H1 (cell line): ENCODE measurements around the gene ECE2. TPM values are rescaled to one million over a fixed set of nuclear protein-coding genes. Genes with fewer than 3 reads are reported as not detected.

Experiments used
- CTCF ChIA-PET: fragments of 300-600 bp; sonication (Branson Sonifier 250); formaldehyde crosslinking; loops from one replicate; lab custom pipeline; 2021; ENCODE audit not compliant: partially characterized antibody; lab: Charles Lee
- POLR2A ChIA-PET: fragments of 300-600 bp; sonication (Branson Sonifier 250); formaldehyde crosslinking; loops from one replicate; lab custom pipeline; 2021; ENCODE audit warnings: inconsistent platforms; ENCODE audit not compliant: partially characterized antibody; lab: Charles Lee
- DNase-seq, 2 experiments: peaks; one replicate each; pipeline versions ENCODE4 v3.0.0 to v3.0.0-alpha.2; 2010 to 2022; ENCODE audit warnings: low spot score in 2 of 2, low read depth in 1 of 2, mixed read lengths in 1 of 2
- FAIRE-seq: peaks from 2 replicates; lab custom pipeline; 2011; peaks lifted over from hg19 to GRCh38; lab: Jason Lieb, UNC
- H2AFZ ChIP-seq: 2 replicates; pipeline ENCODE4 v1.8.1; 2012; ENCODE audit warnings: low read length, inconsistent platforms
- H2AK5ac ChIP-seq: 2 replicates; pipeline ENCODE4 v1.6.1; 2013; ENCODE audit warnings: low read depth, low read length
- H2BK120ac ChIP-seq: replicated peaks from 2 replicates; pipeline ENCODE3; 2013; ENCODE audit warnings: low read depth, low read length, inconsistent platforms
- H2BK12ac ChIP-seq: 2 replicates; pipeline ENCODE4 v1.6.1; 2013; ENCODE audit warnings: low read depth, low read length
- H2BK15ac ChIP-seq: 2 replicates; pipeline ENCODE4 v1.6.1; 2013; ENCODE audit warnings: low read length
- H2BK20ac ChIP-seq: 2 replicates; pipeline ENCODE4 v1.6.1; 2013; ENCODE audit warnings: low read length
- H2BK5ac ChIP-seq: 2 replicates; pipeline ENCODE4 v1.6.1; 2013; ENCODE audit warnings: low read depth, low read length
- H3K14ac ChIP-seq: 2 replicates; pipeline ENCODE4 v1.6.1; 2013; ENCODE audit warnings: inconsistent platforms; ENCODE audit not compliant: insufficient read length
- H3K18ac ChIP-seq: 2 replicates; pipeline ENCODE4 v1.6.1; 2013; ENCODE audit warnings: low read length; ENCODE audit errors: extremely low read depth
- H3K23ac ChIP-seq: 2 replicates; pipeline ENCODE4 v1.6.1; 2013; ENCODE audit warnings: inconsistent platforms; ENCODE audit not compliant: insufficient read length
- H3K23me2 ChIP-seq: 2 replicates; pipeline ENCODE4 v1.6.1; 2013; ENCODE audit warnings: low read depth, low read length
- H3K27ac ChIP-seq: 2 replicates; pipeline ENCODE4 v1.6.1; 2011; ENCODE audit warnings: low read depth, low read length, inconsistent platforms
- H3K27me3 ChIP-seq, 4 experiments: replicated peaks in 1 of 4; 1 replicate in 1 of 4; 2 replicates in 3 of 4; pipeline versions ENCODE4 v1.6.1 to v1.8.1; 2011 to 2013; ENCODE audit warnings: low read length in 3 of 4, mild to moderate bottlenecking in 3 of 4, inconsistent platforms in 2 of 4, mixed read lengths in 2 of 4, moderate library complexity in 1 of 4; ENCODE audit not compliant: control insufficient read depth in 3 of 4, insufficient read depth in 3 of 4; ENCODE audit errors: extremely low read depth in 1 of 4
- H3K36me3 ChIP-seq, 4 experiments: 2 replicates each; pipeline versions ENCODE4 v1.6.1 to v1.8.1; 2011 to 2013; ENCODE audit warnings: mild to moderate bottlenecking in 4 of 4, low read length in 3 of 4, moderate library complexity in 2 of 4, control low read depth in 1 of 4, inconsistent platforms in 1 of 4; ENCODE audit not compliant: insufficient read depth in 4 of 4, control insufficient read depth in 2 of 4
- H3K4ac ChIP-seq: replicated peaks from 2 replicates; pipeline ENCODE3; 2013; ENCODE audit warnings: low read length, low read depth, mixed read lengths, inconsistent platforms; ENCODE audit not compliant: insufficient read length
- H3K4me1 ChIP-seq, 4 experiments: replicated peaks in 1 of 4; 1 replicate in 1 of 4; 2 replicates in 3 of 4; pipeline versions ENCODE4 v1.6.1 to v1.8.1; 2011 to 2013; ENCODE audit warnings: low read length in 3 of 4, inconsistent platforms in 2 of 4, mixed read lengths in 1 of 4; ENCODE audit not compliant: insufficient read depth in 4 of 4, control insufficient read depth in 3 of 4
- H3K4me2 ChIP-seq, 2 experiments: 2 replicates each; pipeline versions ENCODE4 v1.6.1 to v1.8.1; 2011 to 2013; ENCODE audit warnings: low read depth in 2 of 2, low read length in 2 of 2, control low read depth in 1 of 2, inconsistent platforms in 1 of 2, mild to moderate bottlenecking in 1 of 2; ENCODE audit not compliant: insufficient read depth in 1 of 2
- H3K4me3 ChIP-seq, 4 experiments: fragments of 200-600, 300-600 bp in 1 of 4; sonication (generic), shearing (Covaris generic), sonication (Bioruptor Twin) in 1 of 4; 2 replicates each; pipeline versions ENCODE4 v1.5.1 to v1.8.1; 2011 to 2016; ENCODE audit warnings: low read length in 4 of 4, low read depth in 3 of 4, control low read depth in 2 of 4, inconsistent platforms in 2 of 4, mild to moderate bottlenecking in 2 of 4, mixed read lengths in 1 of 4, moderate library complexity in 1 of 4; ENCODE audit not compliant: insufficient read depth in 2 of 4; ENCODE audit errors: extremely low read depth in 1 of 4
- H3K56ac ChIP-seq: replicated peaks from 2 replicates; pipeline ENCODE3; 2013; ENCODE audit warnings: low read depth, mild to moderate bottlenecking, mixed read lengths, low read length, inconsistent platforms; ENCODE audit not compliant: insufficient read length
- H3K79me1 ChIP-seq: 2 replicates; pipeline ENCODE4 v1.6.1; 2013; ENCODE audit warnings: low read depth, low read length, control low read depth
- H3K79me2 ChIP-seq, 2 experiments: 2 replicates each; pipeline versions ENCODE4 v1.6.1 to v1.8.1; 2012 to 2013; ENCODE audit warnings: low read length in 2 of 2, mild to moderate bottlenecking in 2 of 2, inconsistent platforms in 1 of 2; ENCODE audit not compliant: insufficient read depth in 2 of 2, control insufficient read depth in 1 of 2
- H3K9ac ChIP-seq, 4 experiments: replicated peaks in 1 of 4; 1 replicate in 1 of 4; 2 replicates in 3 of 4; pipeline versions ENCODE4 v1.6.1 to v1.8.1; 2011 to 2013; ENCODE audit warnings: low read depth in 3 of 4, low read length in 3 of 4, control low read depth in 2 of 4, mild to moderate bottlenecking in 2 of 4, moderate library complexity in 2 of 4, inconsistent platforms in 1 of 4; ENCODE audit errors: extremely low read depth in 1 of 4
- H3K9me3 ChIP-seq, 2 experiments: 2 replicates each; pipeline versions ENCODE4 v1.6.1 to v1.8.1; 2012 to 2013; ENCODE audit warnings: mild to moderate bottlenecking in 2 of 2, moderate library complexity in 2 of 2, control low read depth in 1 of 2, inconsistent platforms in 1 of 2, low read depth in 1 of 2, low read length in 1 of 2, mixed read lengths in 1 of 2; ENCODE audit not compliant: insufficient read depth in 2 of 2
- H4K20me1 ChIP-seq, 2 experiments: replicated peaks in 1 of 2; 2 replicates each; pipeline versions ENCODE3 to v1.8.1; 2011 to 2013; ENCODE audit warnings: inconsistent platforms in 2 of 2, low read length in 2 of 2, mild to moderate bottlenecking in 1 of 2; ENCODE audit not compliant: insufficient read depth in 2 of 2, control insufficient read depth in 1 of 2
- H4K5ac ChIP-seq: 2 replicates; pipeline ENCODE4 v1.6.1; 2013; ENCODE audit warnings: low read length, low read depth, mixed read lengths, inconsistent platforms; ENCODE audit not compliant: insufficient read length
- H4K8ac ChIP-seq: 2 replicates; pipeline ENCODE4 v1.8.0; 2013; ENCODE audit warnings: mild to moderate bottlenecking, moderate library complexity, low read length, inconsistent platforms; ENCODE audit not compliant: insufficient read depth; ENCODE audit errors: extremely low read depth
- H4K91ac ChIP-seq: replicated peaks from 2 replicates; pipeline ENCODE3; 2013; ENCODE audit warnings: low read length, mixed read lengths, inconsistent platforms; ENCODE audit not compliant: insufficient read length
- CREB1 ChIP-seq: IDR thresholded peaks from 2 replicates; pipeline ENCODE4 v1.6.1; 2012; ENCODE audit warnings: inconsistent platforms
- HDAC2 ChIP-seq, 2 experiments: fragments of 300-600 bp in 1 of 2; sonication (generic) in 1 of 2; IDR thresholded peaks; 2 replicates each; pipeline ENCODE4 v1.6.1; 2011 to 2012; ENCODE audit warnings: low read depth in 2 of 2, low read length in 2 of 2, mild to moderate bottlenecking in 2 of 2, moderate library complexity in 2 of 2, borderline replicate concordance in 1 of 2, inconsistent platforms in 1 of 2
- JUND ChIP-seq: IDR thresholded peaks from 2 replicates; pipeline ENCODE4 v1.6.1; 2011; ENCODE audit warnings: mild to moderate bottlenecking, improper control_type of control experiment, low read length
- KDM1A ChIP-seq: fragments of 200-600, 300-600 bp; sonication (generic); IDR thresholded peaks from 2 replicates; pipeline ENCODE4 v1.7.1; 2016; ENCODE audit warnings: mild to moderate bottlenecking, low read length, borderline replicate concordance
- MAFK ChIP-seq: IDR thresholded peaks from 2 replicates; pipeline ENCODE4 v1.6.1; 2012; ENCODE audit warnings: low read depth, mild to moderate bottlenecking, improper control_type of control experiment, low read length
- SRF ChIP-seq: IDR thresholded peaks from 2 replicates; pipeline ENCODE4 v1.6.1; 2011; ENCODE audit warnings: mild to moderate bottlenecking, low read depth, low read length, moderate library complexity
- TBP ChIP-seq: IDR thresholded peaks from 2 replicates; pipeline ENCODE4 v1.6.1; 2011; ENCODE audit warnings: low read depth, low read length, improper control_type of control experiment
- WGBS, 2 experiments: shearing (Covaris generic) in 1 of 2; methylation state at CpG; one replicate each; pipeline versions ENCODE4 v1.1.6 to v1.1.7; 2013 to 2015; ENCODE audit warnings: low lambda C conversion rate in 2 of 2, mixed read lengths in 2 of 2, inconsistent platforms in 1 of 2, low coverage in 1 of 2, missing lambda C conversion rate in 1 of 2; ENCODE audit not compliant: insufficient replicate concordance in 2 of 2, insufficient coverage in 1 of 2, insufficient read length in 1 of 2; ENCODE audit errors: extremely low coverage in 1 of 2, missing lambda C conversion rate in 1 of 2; 5-methylcytosine and 5-hydroxymethylcytosine counted together
- polyA plus RNA-seq, 7 experiments: library from polyadenylated mRNA; depleted of rRNA in 3 of 7; stranded (reverse) in 5 of 7; unstranded in 2 of 7; fragments of >200 nt in 5 of 7; fragments of 200-250 nt in 2 of 7; gene quantifications; 1 replicate in 5 of 7; 2 replicates in 1 of 7; 4 replicates in 1 of 7; pipeline versions ENCODE4 v1.2.1 to v1.2.3, GENCODE V29; 2011 to 2013; ENCODE audit warnings: missing spikeins in 2 of 7, mixed read lengths in 2 of 7
- total RNA-seq: library from RNA; stranded (reverse); fragmentation: NEBNext Ultra II Directional; extraction: Animal tissue kit (Norgen Biotek cat#: 25700); gene quantifications from 2 replicates; pipeline ENCODE4 v1.2.1, GENCODE V29; 2021
- TF ChIP-seq, protein P1 (sequence below), 3 experiments: IDR thresholded peaks; 1 replicate in 2 of 3; 2 replicates in 1 of 3; pipeline versions ENCODE4 v1.5.1 to v1.6.1; 2011; ENCODE audit warnings: low read length in 3 of 3, mild to moderate bottlenecking in 3 of 3, inconsistent platforms in 2 of 3, low read depth in 1 of 3, moderate library complexity in 1 of 3; ENCODE audit not compliant: insufficient read depth in 1 of 3; ENCODE audit errors: control extremely low read depth in 1 of 3
- TF ChIP-seq, protein P2 (sequence below): IDR thresholded peaks from 2 replicates; pipeline ENCODE4 v1.6.1; 2011; ENCODE audit warnings: low read depth, mild to moderate bottlenecking, low read length; ENCODE audit not compliant: insufficient read depth

Gene ECE2
- total and polyA plus RNA-seq, 2 of the 8 experiments (the other 6 are each of a cell fraction or from before 2014, with no cell fraction given): 0.44 to 0.86 TPM

DNA sequence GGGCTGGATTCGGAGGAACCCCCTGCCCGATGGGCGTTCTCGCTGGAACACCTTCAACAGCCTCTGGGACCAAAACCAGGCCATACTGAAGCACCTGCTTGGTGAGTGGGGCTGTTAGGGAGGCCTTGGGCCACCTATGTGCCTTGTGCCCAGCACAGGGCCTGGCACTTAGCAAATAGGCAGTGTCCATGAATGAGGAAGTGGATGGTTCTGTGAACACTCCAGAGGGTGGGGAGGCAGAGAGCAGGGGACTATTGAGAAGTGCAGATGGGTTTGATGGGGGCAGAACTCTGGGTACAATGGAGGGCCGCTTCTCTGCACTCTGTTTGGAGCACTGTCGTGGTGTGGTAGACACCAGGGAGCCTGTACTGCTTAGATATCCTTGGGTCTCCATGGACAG, 1.5 kb downstream of the ECE2 start:
- 95% methylated on average over 6 of the region's 6 CpGs; no CpG with 5 or more reads in 1 of the 2 experiments for WGBS, 2 experiments
- Histone ChIP-seq H3K14ac (no peak overlapping the region), H3K27me3 (peaks cover 8 to 32% (median 26%) of the 10 kb centered on the region in 4 experiments), H3K23ac (no peak overlapping the region), H3K56ac (no peak overlapping the region), H2AK5ac (no peak overlapping the region), H3K9ac (no peak overlapping the region), H2BK120ac (no peak overlapping the region), H3K18ac (no peak overlapping the region), H4K20me1 (peaks cover 0 to 5% of the 10 kb centered on the region in 2 experiments), H3K4ac (no peak overlapping the region), H2BK12ac (no peak overlapping the region), H4K91ac (no peak overlapping the region), H2AFZ (no peak overlapping the region), H3K9me3 (no peaks in the 10 kb centered on the region), H3K4me1 (peaks cover 0 to 7% (median 3%) of the 10 kb centered on the region in 4 experiments; a peak in 5 of 7 replicates), H2BK20ac (no peak overlapping the region), H3K4me2 (no peak overlapping the region), H3K79me2 (no peaks in the 10 kb centered on the region), H3K23me2 (peaks cover 9% of the 10 kb centered on the region), H3K27ac (no peak overlapping the region), H2BK5ac (no peak overlapping the region), H3K79me1 (no peaks in the 10 kb centered on the region; the same call in 1 of the 2 replicates), H2BK15ac (no peak overlapping the region), H4K5ac (no peak overlapping the region), H3K36me3 (no peaks in the 10 kb centered on the region), H4K8ac (no peak overlapping the region), H3K4me3 (no peak overlapping the region)
- CTCF ChIA-PET: interaction anchor here (1.0 to 1.5 kb wide), 2 partner anchors 17 to 28 kb away, joined by 3 to 5 read pairs; partner anchors contain the start of gene EEF1AKMT4
- FAIRE-seq (no peak), DNase-seq (no peak)
- TF ChIP-seq KDM1A (no peak), MAFK (no peak), SRF (no peak), TBP (no peak), CREB1 (no peak), JUND (no peak), HDAC2 (IDR thresholded peaks at IDR 0.05; ENCODE audit: borderline replicate concordance in 1 of 2, low read depth in 2 of 2, low read length in 2 of 2) (no peak)
- TF ChIP-seq, protein P1, sequence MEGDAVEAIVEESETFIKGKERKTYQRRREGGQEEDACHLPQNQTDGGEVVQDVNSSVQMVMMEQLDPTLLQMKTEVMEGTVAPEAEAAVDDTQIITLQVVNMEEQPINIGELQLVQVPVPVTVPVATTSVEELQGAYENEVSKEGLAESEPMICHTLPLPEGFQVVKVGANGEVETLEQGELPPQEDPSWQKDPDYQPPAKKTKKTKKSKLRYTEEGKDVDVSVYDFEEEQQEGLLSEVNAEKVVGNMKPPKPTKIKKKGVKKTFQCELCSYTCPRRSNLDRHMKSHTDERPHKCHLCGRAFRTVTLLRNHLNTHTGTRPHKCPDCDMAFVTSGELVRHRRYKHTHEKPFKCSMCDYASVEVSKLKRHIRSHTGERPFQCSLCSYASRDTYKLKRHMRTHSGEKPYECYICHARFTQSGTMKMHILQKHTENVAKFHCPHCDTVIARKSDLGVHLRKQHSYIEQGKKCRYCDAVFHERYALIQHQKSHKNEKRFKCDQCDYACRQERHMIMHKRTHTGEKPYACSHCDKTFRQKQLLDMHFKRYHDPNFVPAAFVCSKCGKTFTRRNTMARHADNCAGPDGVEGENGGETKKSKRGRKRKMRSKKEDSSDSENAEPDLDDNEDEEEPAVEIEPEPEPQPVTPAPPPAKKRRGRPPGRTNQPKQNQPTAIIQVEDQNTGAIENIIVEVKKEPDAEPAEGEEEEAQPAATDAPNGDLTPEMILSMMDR (IDR thresholded peaks at IDR 0.05; ENCODE audit: control extremely low read depth in 1 of 3, insufficient read depth in 1 of 3, low read depth in 1 of 3, low read length in 3 of 3): no peak
- TF ChIP-seq, protein P2, sequence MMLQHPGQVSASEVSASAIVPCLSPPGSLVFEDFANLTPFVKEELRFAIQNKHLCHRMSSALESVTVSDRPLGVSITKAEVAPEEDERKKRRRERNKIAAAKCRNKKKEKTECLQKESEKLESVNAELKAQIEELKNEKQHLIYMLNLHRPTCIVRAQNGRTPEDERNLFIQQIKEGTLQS: no peak
- POLR2A ChIA-PET: no interaction called here
